ENCODE results near the gene CHRNA4.

Gene CHRNA4

DNA sequence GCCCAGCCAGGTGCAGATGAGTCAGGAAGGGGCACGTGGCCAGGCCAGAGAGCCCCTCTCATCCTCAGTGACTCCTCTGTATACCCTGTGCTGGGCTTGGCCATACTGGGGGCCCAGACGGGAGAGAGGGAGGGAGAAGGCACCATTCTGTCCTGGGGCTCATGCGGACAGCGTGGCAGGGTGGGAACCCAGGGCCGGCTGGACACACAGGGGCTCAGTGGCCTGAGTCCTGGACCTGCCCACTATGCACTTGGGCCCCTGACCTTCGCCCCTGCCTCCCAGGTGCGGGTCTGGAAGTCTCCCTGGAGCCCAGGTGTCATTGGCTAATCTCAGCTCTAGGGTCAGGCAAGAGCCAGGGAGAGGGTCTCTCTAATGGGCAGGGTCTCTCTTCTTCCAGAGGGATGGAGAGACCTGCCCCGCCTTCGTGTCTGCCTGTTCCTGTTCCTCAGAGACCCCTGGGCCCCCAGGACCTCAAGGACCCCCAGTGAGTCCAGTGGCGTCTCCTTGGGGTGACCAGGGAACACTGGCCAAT, 40.5 kb downstream of the CHRNA4 start:
- no peak for DNase-seq (ENCODE audit: low read depth in 3 of 3)

DNA sequence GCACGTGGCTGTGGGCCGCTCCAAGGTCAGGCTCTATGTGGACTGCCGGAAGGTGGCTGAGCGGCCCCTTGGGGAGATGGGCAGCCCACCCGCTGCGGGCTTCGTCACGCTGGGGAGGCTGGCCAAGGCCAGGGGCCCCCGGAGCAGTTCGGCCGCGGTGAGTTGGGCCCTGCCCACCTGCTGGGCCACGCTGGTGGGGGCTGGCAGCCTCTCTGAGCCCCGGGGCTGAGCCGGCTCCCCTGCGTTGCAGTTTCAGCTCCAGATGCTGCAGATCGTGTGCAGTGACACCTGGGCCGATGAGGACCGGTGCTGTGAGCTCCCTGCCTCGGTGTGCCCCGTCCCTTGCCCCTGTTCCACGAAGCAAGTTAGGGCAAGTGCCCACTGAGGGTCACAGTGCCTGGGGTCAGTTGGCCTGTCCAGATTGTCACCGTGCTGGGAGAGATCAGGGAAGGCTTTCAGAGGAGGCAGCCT, 41.1 kb downstream of the CHRNA4 start:
- no peak for DNase-seq (ENCODE audit: low read depth in 3 of 3)

DNA sequence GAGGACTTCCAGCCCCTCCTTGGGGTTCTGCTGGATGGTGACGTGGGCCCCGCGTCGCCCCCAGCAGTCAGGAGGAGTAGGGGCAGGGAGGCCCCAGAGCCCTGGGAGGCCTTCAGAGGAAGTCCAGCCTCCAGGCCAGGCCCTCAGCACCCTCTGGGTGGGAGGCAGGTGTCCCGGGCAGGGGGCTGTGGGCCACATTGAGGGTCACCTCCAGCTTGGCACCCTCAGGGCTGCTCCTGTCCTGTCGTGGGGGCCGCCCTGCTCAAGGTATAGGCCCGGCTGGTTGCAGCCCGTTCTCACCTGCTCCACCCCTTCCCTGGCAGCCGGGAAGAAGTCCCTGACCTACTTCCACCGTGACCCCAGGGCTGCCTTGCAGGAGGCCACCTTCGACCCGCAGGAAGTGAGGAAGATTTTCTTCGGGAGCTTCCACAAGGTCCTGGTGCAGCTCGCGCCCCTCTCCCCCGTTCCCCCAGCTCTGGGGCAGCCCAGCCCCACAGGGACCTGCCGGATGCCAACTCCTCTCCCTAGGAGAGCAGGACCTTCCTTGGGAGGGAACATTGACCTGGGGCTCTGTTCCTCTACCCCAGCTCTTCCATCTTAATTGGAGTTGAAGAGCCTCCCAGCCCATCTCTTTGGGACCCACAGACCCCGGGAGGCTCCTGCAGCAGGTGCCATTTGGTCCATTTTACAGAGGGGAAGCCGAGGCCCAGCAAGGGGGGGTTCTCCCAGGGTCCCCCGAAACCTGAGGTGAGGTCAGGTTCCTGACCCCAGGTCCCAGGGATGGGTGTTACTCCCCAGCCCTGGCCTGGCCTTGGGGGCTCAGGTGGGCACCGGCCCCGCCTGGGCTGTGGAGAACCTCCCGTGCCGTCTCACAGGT, 41.7 kb downstream of the CHRNA4 start:
- no peak for DNase-seq (ENCODE audit: low read depth in 3 of 3)

DNA sequence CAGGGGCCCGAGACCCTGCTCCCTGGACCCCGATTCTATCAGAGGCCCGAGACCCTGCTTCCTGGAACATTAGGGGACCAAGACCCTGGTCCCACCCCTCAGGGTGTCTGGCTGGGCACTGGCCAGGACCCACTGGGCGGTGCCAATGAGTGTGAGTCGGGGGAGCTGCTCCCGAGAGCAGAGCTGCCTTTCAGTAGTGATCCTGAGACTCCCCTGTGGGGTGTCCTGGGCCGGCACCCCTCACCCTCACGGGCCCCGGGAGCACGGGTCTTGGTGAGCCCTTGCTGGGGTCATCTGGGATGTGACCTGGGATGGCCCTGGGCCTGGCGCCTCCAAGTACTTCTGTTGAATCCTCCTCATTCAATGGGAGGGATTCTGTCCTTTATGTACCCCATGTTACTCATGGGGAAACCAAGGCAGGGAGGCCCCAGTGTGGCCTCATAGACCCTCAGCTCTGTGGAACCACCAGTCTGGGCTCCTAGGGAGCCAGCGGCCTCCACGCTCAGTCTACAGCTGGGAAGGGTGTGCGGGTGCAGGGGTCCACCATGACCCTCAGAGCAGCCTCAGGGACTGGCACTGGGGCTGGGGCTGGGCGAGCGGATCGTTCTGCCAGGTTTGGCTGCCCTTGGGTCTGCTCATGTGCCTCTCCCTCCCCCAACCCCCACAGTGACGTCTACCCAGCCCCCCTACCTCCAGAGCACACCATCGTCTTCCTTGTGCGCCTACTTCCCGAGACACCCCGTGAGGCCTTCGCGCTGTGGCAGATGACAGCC, 42.6 kb downstream of the CHRNA4 start:
- no peak for DNase-seq (ENCODE audit: low read depth in 3 of 3)

DNA sequence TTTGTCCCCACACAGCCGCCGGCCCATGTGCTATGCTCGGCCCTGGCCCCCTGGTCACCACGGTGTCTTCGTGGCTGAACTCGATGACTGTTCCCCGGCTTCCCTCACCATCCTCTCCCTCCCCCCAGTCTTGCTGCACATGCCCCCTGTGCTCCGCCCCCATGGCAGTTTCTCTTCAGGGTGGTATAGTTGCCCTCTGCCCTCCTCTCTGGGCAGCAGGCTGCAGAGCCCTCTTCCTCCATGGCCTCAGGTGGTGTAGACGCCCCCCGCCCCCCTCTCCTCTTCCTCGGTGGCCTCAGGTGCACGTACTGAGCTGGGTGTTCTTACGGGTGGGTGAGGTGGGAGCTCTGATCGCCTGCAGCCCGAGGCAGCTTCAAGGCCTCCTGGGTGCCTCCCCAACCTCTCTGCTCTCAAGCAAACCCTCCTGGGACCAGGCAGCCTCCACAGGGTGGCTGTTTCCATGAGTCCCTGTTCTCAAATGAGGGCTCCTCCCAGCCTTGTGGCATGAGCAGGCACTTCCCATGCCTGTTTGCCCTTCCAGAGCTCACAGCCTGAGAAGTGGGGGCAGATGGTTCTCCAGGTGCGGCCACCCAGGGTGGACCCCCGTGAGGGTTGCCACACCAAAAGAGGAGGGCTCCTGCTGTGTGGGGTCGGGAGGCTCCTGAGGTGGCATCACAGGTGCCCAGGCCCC, 43.4 kb downstream of the CHRNA4 start:
- DNase-seq (ENCODE audit: low read depth in 3 of 3) = no peak

DNA sequence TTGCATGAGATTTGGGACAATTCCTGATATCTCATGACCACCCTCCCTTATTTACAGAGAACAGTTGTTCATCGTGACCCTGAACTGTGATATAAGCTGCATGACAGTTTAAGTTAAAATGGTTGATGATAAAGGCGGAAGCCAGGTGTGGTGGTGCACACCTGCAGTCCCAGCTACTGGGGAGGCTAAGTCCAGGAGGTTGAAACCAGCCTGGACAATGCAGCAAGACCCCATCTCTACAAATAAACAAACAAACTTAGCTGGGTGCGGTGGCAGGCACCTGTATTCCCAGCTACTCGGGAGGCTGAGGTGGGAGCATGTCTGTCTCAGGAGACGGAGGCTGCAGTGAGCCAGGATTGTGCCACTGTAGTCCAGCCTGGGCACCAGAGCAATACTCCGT, 44.1 kb downstream of the CHRNA4 start:
- DNase-seq (ENCODE audit: low read depth in 3 of 3) = no peak

DNA sequence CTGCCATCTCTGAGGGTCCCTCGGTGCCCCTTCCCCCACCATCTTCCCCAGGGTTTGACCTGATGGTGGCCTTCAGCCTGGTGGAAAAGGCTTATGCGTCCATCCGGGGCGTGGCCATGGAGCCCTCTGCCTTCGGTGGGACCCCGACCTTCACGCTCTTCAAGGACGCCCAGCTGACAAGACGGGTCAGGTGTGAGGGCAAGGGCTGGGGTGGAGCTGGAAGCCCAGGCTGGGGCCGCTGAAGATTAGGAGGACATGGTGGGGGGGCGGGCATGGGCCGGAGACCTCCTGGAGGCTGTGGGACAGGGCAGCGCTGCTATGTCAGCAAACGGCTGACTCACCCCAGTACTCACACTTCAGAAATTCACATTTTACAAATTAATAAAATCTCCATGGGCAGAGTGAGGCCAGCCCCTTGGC, 44.6 kb downstream of the CHRNA4 start:
- no peak for DNase-seq (ENCODE audit: low read depth in 3 of 3)

DNA sequence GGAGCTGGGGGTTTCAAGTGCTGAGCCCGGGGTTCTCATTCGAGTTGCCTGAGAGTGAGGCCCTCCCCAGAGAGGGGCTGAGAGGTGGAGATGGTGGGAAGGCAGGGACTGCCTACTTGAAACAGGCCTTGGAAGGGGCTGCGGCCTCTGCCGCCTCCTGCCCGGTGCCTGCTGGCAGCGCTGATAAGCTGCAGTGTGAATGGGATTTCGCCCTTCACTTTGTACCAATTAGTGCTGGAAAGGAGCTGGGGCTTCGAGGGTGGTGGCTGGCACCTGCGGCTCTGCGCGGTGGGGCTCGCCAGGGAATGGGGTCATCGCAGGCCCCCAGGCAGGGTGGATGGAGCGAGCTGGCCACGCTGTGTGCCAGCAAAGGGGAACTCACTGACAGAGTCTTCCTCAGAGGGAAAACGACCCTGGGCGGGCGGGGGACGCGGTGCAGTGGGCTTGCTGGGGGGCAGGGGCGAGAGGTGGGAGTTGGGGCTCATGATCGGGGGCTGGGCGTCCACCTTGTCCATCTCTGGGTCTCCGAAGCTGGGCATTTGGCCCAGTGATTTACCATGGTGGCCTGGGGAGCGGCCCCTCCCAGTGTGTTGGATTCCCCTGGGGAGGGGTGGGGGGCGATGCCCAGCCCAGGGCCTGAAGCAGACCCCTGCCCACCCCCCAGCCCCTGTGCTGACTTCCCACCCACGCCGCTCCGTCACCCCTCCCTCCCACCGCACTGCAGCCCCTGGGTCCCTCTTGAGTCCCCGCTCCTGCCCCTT, 45.2 kb downstream of the CHRNA4 start:
- no peak for DNase-seq (ENCODE audit: low read depth in 3 of 3)

DNA sequence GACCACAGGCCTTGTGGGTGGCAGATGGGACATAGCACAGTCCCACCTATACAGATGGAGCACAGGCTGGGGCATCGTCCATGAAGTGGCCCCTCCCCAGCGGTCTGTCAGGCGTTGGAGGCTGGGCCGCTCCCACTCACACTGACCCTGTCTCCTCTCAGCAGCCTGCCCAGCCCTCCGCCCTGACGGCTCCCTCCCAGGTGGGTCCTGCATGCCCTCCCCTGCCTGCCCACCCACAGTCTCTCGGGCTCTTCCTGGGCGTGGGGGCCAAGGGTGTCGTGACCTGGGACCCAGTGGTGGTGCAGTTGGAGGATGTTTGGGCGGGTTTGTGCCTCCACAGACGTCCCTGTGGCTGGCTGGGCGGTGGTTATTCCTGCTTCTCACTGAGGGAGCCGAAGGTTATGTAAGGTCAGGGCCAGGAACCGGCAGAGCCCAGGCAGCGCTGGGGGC, 45.9 kb downstream of the CHRNA4 start:
- DNase-seq (ENCODE audit: low read depth in 3 of 3) = no peak

DNA sequence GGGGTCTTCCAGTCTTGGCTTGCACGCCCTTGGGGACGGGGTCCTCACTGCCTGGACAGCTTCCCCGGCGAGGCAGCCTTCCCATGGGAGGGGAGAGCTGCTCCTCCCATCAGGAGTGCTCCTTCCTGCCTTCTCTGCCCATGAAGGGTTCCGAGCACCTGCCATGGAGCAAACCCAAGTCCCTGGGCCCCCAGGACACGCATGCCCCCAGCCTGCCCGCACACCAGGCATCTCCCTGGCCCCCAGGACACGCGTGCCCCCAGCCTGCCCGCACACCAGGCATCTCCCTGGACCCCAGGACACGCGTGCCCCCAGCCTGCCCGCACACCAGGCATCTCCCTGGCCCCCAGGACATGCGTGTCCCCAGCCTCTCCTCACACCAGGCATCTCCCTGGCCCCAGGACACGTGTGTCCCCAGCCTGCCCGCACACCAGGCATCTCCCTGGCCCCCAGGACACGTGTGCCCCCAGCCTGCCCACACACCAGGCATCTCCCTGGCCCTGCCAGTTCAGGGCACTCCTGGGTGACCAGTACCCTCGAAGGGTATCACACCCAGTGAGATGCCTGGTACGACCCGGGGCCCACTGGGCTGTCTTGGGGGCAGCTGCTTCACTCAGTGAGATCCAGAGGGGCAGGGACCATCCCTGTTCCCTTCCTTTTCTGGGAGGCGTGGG, 46.4 kb downstream of the CHRNA4 start:
- no peak for DNase-seq (ENCODE audit: low read depth in 3 of 3)

DNA sequence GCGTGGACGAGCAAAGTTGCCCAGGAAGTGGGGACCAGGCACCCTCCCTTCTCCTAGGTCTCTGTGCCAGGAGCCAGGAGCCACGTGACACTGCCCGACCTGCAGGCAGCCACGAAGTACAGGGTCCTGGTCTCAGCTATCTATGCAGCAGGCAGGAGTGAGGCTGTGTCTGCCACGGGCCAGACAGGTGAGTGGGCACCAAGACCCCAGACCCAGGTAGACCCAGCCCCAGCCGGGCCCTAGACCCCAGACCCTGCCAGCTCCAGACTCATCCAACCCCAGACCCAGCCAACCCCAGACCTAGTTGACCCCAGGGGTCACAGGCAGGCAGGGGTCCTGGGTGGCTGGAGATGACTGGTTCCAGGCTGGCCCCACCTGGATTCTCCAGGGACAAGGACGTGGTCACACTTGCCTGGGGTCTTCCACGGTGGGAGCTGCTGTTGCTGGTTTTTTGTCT, 47.1 kb downstream of the CHRNA4 start:
- no peak for DNase-seq (ENCODE audit: low read depth in 3 of 3)

DNA sequence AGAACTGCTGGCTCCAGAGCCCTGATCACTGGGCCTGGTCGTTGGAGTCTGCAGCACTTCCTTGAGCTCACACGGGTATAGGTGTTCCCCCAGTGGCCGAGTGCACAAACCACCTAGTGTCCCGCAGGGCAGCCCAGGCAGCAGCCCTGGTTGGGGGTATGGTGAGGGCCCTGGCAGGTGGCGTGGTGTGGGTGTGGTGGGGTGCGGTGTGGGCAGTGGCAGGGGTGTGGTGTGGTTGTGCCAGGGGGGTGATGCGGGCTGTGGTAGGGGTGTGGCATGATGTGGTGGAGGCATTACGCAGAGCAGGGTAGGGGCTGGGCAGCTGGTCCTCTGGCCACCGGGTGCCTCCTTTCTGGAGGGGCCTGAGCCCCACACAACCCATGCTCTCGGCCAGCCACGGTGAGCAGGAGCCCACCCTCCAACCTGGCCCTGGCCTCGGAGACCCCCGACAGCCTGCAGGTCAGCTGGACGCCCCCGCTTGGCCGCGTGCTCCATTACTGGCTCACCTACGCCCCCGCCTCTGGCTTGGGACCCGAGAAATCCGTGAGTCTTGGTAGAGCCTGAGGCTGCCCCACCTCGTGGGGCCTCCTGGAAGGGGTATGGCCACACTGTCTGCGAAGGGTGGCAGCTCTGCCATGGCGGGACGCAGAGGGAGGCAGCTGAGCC, 47.7 kb downstream of the CHRNA4 start:
- DNase-seq (ENCODE audit: low read depth in 3 of 3) = no peak

DNA sequence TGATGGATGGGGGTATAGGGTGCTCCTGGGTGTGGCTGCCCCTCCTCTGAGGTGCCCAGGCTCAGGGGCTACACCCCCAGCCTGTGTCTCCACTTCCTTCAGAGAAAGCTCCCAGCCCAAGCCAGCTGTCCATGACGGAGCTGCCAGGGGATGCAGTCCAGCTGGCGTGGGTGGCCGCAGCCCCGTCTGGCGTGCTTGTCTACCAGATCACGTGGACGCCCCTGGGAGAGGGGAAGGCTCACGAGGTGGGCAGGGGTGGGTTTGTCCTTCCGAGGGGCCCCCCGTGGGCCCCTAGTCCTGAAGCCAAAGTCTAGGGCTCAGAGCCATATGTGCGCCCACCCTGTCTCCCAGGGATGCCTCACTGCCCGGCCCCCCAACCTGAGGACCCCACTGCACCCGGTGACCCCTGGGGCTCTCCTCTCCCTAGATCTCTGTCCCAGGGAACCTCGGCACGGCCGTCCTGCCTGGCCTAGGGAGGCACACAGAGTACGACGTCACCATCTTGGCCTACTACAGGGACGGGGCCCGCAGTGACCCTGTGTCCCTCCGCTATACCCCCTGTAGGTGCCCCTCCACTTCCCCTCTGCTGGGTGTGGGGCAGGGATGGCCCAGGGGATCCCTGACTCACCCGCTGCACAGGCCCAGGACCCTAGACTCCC, 48.3 kb downstream of the CHRNA4 start:
- DNase-seq (ENCODE audit: low read depth in 3 of 3) = no peak

DNA sequence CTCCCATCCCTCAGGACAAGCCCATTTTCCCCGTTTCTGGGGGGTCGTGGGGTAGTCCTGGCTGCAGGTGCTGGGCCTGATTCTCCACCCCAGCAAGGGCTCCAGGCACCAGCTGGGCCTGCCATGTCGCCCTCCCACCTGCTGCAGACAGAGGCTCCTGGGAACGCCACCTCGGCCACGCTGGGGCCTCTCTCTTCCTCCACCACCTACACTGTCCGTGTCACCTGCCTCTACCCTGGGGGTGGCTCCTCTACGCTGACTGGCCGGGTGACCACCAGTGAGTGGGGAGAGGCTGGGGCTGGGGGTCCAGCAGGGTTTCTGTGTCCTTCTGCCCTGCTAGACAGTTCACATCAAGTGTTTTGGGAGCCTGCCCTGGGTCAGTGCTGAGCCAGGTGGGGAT, 48.9 kb downstream of the CHRNA4 start:
- DNase-seq (ENCODE audit: low read depth in 3 of 3) = no peak

DNA sequence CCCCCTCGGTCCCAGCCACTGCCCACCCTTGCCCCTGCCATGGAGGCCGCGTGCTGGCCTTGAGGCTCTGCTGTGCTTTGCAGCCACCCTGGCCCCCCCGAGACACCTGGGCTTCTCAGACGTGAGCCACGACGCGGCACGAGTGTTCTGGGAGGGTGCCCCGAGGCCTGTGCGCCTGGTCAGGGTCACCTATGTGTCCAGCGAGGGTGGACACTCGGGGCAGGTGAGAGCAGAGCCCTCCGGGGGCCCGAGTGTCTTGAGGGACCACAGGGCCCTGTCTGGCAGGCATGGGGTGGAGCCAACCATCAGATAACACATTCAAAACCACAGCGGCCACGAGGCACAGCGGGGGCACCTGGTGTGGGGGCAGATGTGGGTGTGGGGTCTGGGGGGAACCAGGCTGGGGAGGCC, 49.3 kb downstream of the CHRNA4 start:
- no peak for DNase-seq (ENCODE audit: low read depth in 3 of 3)

DNA sequence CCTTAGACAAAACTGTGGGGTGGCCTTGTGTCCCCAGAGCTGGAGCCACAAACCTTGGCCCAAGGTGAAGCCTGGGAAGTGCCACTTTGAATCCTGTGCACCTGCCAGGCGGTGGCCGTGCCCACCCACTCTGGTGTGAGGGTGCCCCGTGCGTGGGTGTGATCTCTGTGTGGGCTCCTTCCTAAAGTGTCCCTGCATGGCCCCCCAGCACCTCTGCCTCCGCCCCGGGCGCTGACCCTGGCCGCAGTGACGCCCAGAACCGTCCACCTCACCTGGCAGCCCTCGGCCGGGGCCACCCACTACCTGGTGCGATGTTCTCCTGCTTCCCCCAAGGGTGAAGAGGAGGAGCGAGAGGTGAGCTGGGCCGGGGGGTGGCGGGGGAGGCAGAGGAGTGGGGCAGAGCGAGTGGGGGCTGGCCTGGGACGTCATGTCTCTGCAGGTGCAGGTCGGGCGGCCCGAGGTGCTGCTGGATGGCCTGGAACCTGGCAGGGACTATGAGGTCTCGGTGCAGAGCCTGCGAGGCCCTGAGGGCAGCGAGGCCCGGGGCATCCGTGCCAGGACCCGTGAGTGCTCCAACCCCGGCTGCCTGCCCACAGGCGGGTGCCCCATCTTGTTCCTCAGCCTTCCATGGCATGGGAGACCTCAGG, 49.8 kb downstream of the CHRNA4 start:
- no peak for DNase-seq (ENCODE audit: low read depth in 3 of 3)

DNA sequence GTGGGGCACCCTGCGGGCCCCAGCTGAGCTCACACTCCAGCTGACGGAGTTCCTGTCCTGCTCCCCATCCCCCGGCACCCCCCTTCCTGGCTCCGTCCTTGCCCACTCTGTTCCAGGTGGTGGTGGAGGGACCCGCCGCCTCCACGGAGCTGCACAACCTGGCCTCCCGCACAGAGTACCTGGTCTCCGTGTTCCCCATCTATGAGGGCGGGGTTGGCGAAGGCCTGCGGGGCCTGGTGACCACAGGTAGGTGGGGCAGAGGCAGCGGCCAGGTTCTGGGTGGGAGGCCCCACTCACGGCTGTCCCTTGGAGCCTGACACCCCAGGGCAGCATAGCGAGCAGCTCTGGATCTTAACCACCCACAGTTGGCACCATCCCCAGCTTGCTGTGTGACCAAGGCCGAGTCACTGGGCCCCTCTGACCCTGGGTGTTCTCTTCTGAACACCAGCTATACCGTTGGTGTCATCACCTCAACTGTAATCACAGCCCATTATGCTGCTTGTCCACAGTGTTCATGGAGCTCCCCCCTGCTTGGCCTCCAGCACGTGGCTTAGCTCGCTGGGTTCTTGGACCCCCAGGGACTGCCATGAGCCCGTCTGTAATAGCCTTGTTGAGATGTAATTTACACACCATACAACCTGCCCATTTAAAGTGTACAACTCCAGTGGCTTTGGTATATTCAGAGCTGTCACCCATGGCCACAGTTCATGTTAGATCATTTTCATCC, 50.7 kb downstream of the CHRNA4 start:
- DNase-seq (ENCODE audit: low read depth in 3 of 3) = no peak
